Peyer's patch (tissue), 4 donors: Measurements from ENCODE around the gene CNTNAP2.

ENCODE experiments used
- CTCF ChIP-seq, 6 experiments: fragments of 450-650 bp in 4 of 6; fragments of 200-600 bp in 2 of 6; sonication (generic) in 1 of 6; IDR thresholded peaks; one replicate each; pipeline ENCODE4 v1.5.1; 2017 to 2019; ENCODE audit warnings: antibody characterized with exemption in 6 of 6, mild to moderate bottlenecking in 3 of 6, moderate library complexity in 1 of 6
- POLR2A ChIP-seq, 2 donors: fragments of 450-650 bp; IDR thresholded peaks; one replicate each; pipeline ENCODE4 v1.5.1; 2017; ENCODE audit warnings: antibody characterized with exemption in 2 of 2, mild to moderate bottlenecking in 2 of 2, moderate library complexity in 2 of 2

GRCh38 chr7:148390381-148390780, 2273.8 kb downstream of the CNTNAP2 start:
- TF ChIP-seq CTCF (IDR thresholded peaks at IDR 0.05) (no peak), POLR2A (IDR thresholded peaks at IDR 0.05) (no peak)
